NCI-H2081 (cell line): ENCODE measurements around the gene CCDC9B.

Source experiments
- DNase-seq, 2 experiments: peaks; one replicate each; lab custom pipeline; 2025; lab: John Stamatoyannopoulos, UW

Gene CCDC9B

DNA sequence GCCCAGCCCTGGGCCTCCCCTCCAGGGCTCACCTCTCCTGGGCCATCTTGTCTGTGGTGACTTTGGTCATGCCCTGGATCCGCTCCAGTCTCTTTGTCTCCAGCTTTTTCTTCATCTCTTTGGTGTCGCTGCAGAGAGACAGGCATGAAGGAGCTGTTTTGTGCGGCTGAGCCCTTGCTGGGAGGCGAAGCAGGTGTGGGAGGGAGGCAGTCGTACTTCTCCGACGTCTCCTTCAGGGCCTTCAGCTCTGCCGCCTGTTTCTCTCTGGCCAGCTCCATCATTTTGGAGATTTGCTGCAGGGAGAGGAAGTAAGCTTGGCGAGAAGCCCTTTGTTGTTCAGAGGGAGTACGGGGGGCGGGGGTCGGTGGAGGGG lies 50.2 kb downstream of the CCDC9B start:
- no peak for DNase-seq

DNA sequence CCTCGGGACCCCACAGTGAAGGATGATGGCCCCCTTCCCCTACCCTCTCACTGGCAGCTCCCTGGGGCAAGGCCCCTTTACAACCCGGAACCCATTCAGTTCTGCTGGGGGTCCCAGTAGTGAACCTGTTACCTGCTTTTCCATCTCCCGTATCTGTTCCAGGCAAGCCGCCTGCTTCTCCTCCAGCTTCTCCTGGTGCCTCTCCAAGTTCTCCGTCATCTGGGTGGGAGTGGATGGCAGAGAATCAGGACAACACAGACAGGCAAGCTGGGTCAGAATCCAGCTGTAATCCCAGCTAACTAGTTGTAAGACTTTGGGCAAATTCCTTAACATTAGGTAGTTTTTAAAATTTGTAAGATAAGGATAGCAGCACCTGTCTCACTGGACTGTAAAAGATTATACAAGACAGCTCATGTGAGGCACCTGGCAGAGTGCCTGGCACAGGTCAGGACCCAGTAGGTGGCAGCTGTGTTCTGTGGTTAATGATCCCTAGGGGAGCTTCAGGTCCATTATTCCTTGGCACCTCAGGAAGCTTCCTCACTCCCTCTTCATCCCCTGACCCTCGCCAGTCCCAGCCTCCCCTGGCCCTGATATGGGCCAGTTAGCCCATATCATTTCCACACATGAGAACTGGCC lies 51.5 kb downstream of the CCDC9B start:
- DNase-seq = peak in 1 of 2 experiments; percentile 50

DNA sequence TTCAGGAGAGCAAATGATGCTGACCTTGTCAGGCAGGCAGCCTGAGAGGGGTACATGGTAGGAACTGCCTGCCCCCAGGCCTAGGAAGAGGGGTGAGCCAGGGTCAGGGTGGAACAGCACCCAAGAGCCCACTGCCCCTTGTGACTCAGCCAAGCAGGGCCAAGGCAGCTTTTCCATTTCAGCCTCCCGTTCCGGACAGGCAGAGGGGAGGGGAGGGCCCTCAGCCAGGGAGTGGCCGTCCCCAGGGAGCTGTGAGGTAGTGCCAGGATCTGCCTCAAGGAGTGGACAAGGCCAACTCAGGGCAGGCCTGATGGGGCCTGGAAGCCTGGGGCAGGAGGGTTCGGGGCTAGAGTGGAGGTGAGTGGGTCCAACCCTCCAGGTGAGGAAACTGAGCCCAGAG lies 52.8 kb downstream of the CCDC9B start:
- no peak for DNase-seq

- DNase-seq = no peak
Measured at GRCh38 chr15:40287505-40287904, 53.2 kb downstream of the CCDC9B start.

DNA sequence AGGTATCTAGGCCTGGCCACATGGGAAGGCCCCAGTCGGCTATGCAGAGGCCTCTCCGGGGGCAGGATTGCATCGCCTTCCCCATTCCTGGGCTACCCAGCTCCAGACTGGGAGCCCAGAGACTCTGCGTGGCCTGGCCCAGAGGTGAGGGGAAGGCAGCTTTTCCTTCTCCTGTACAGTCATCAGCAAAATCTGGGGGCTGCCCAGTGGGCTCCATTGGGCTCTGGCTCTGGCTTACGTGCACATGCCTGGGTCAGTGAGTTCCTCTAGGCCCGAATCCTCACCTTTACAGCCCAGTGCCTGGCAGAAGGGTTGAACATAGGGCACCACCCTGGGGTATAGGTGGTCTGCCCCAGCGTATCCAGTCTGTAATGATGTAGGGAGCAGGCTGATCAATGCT lies 53.9 kb downstream of the CCDC9B start:
- DNase-seq = no peak

DNA sequence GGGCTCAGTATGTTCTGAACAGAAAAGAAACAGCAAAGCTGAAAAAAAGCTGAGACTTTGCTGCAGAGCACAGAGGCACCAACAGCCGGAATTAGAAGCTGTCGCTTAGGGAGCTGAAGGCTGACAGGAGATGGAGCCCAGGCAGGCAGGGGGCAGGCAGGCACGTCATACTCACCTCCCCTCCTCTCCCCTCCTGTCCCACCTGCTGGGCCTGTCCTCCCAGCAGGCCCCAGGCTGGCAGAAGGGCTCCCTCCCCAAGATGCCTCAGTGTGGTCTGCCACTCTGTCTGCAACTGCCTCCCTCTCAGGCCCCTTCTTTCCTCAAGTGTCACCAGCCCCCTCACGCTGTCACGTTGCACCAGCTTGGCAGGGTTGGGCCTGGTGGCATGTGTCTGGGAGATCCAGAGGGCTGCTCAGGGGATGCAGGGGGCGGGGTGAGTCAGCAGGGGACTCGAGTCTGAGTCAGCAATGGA lies 54.6 kb downstream of the CCDC9B start:
- DNase-seq = no peak

- no peak for DNase-seq
Measured at GRCh38 chr15:40285554-40286011, 55.2 kb downstream of the CCDC9B start.

- DNase-seq = no peak
Measured at GRCh38 chr15:40285151-40285550, 55.6 kb downstream of the CCDC9B start.

GRCh38 chr15:40283615-40284300 lies 57.0 kb downstream of the CCDC9B start:
- no peak for DNase-seq

- DNase-seq = peak in 1 of 2 experiments; percentile 40
Measured at GRCh38 chr15:40282869-40283614, 57.7 kb downstream of the CCDC9B start, which contains the start of gene ANKRD63. Gene ANKRD63 (minus strand): TSS chr15:40283064. CDS start chr15:40282586, 478 bp downstream.

DNA sequence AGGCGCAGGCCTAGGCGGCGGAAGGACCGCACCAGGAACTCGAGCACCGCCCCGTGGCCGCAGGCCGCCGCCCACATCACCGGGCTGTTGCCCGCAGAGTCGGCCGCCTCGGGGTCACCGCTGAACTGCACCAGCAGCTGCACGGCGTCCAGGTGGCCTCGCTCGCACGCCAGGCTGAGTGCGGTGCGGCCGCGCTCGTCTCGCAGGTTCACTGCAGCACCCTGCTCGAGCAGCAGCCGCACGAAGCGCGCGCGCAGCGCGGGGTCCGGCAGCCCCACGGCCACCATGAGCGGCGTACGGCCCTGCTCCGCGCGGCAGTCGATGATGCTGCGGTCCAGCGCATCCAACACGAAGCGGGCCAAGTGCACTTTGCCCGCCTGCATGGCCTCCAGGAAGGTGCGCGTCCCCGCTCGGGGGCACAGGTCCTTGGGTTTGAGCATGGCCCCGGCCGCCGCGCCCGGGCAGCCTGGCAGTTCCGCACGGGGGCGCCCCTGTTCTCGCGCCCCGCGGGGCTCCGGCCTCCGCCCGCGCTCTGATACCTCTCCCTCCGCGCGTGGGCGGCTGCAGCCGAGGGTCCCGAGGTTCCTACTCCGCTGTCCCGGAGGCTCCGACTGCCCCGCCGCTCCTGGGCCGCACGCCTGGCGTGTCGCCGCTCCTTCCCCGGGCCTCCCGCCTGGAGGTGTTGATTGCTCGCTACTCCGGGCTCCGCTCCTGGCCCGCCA lies 58.4 kb downstream of the CCDC9B start:
- DNase-seq = peak; percentile 15 to 49

DNA sequence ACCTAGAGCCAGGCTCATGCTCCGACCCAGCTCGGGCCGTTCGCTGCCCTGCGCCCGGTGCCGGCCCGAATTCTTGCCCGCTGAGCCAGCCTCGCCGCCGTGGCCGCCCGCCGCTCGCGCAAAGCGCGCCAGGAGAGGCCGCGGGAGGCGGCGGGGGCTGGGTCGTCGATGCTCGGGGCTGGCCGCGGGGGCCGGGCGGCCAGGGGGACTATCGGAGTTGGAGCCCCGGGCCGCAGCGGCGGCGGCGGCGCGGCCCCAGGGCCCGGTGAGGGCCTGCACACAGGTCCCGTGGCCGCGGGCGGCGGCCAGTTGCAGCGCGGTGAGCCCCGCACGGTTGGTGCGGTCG lies 59.0 kb downstream of the CCDC9B start:
- DNase-seq = no peak
